AG04450 (cell line): ENCODE measurements around the gene PSTPIP1. TPM values are rescaled to one million over a fixed set of nuclear protein-coding genes. Genes with fewer than 3 reads are reported as not detected.

Experiments
- CTCF ChIA-PET: fragments of 300-600, 350-600 bp; formaldehyde crosslinking; extraction: SDS; loops from one replicate; lab custom pipeline; 2022; ENCODE audit warnings: antibody characterized with exemption, inconsistent platforms; lab: Charles Lee
- POLR2A ChIA-PET: fragments of 350-600 bp; formaldehyde crosslinking; extraction: SDS; loops from one replicate; lab custom pipeline; 2021; ENCODE audit warnings: antibody characterized with exemption, inconsistent platforms; lab: Yijun Ruan, JAX
- DNase-seq: peaks from one replicate; pipeline ENCODE4 v3.0.0-alpha.2; 2011; ENCODE audit warnings: low read depth, low spot score
- H3K27ac ChIP-seq: one replicate; pipeline ENCODE4 v1.5.1; 2012; ENCODE audit warnings: low read depth, low read length, control low read depth
- H3K27me3 ChIP-seq: one replicate; pipeline ENCODE4 v1.6.0; 2012; ENCODE audit warnings: low read length; ENCODE audit not compliant: control insufficient read depth, insufficient read depth
- H3K4me3 ChIP-seq: 2 replicates; pipeline ENCODE4 v1.5.1; 2011; ENCODE audit warnings: mild to moderate bottlenecking, low read depth, low read length, control low read depth
- H3K9me3 ChIP-seq: 2 replicates; pipeline ENCODE4 v1.5.1; 2012; ENCODE audit warnings: low read length; ENCODE audit not compliant: control insufficient read depth, insufficient read depth
- polyA plus RNA-seq: library from polyadenylated mRNA; depleted of rRNA; stranded (reverse); fragments of >200 nt; gene quantifications from 2 replicates; pipeline ENCODE4 v1.2.3, GENCODE V29; 2011
- TF ChIP-seq, protein P1 (sequence below): IDR thresholded peaks from 2 replicates; pipeline ENCODE4 v1.5.1; 2011; ENCODE audit warnings: low read depth, low read length, control low read depth, inconsistent platforms

Gene PSTPIP1
- polyA plus RNA-seq, 1 experiment, result 0.21 TPM

DNA sequence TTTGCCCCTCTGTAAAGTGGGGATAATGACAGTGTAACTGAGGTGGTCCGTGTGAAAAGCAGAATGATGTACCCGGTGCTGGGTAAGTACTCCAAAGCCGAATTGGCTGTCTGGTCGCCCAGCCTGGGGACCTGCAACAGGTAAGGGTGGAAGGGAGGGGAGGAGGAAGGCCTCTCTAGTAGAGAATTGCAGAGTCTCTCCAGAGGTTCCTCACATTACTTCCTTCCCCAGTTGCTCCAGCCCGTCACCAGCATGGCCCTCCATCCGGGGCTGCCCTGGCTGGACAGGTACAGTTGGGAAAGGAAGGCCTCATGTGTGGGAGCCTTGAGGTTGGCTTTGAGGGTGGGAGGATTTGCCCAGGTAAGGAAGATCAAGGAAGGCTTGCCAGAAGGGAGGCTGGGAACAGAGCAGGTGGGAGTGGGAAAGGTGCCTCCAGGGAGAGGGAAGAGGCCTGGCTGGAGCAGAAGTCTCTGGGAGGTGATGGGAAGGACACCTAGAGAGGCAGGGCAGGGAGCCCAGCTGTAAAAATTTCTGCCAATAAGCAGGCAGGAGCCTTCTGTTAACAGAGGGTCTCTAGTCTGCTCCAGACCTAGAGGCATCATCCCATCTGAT, 1.7 kb upstream of the PSTPIP1 start:
- ChIA-PET CTCF (interaction anchor here (0.7 kb wide), 1 partner anchor 12 kb away, joined by 3 read pairs; no protein-coding TSS in a partner anchor), POLR2A (no interaction called here)
- Histone ChIP-seq H3K27ac (no peak overlapping the region), H3K4me3 (no peak overlapping the region), H3K9me3 (no peaks in the 10 kb centered on the region), H3K27me3 (peaks cover 22% of the 10 kb centered on the region)
- DNase-seq, result no peak
- TF ChIP-seq, protein P1, sequence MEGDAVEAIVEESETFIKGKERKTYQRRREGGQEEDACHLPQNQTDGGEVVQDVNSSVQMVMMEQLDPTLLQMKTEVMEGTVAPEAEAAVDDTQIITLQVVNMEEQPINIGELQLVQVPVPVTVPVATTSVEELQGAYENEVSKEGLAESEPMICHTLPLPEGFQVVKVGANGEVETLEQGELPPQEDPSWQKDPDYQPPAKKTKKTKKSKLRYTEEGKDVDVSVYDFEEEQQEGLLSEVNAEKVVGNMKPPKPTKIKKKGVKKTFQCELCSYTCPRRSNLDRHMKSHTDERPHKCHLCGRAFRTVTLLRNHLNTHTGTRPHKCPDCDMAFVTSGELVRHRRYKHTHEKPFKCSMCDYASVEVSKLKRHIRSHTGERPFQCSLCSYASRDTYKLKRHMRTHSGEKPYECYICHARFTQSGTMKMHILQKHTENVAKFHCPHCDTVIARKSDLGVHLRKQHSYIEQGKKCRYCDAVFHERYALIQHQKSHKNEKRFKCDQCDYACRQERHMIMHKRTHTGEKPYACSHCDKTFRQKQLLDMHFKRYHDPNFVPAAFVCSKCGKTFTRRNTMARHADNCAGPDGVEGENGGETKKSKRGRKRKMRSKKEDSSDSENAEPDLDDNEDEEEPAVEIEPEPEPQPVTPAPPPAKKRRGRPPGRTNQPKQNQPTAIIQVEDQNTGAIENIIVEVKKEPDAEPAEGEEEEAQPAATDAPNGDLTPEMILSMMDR, result no peak

DNA sequence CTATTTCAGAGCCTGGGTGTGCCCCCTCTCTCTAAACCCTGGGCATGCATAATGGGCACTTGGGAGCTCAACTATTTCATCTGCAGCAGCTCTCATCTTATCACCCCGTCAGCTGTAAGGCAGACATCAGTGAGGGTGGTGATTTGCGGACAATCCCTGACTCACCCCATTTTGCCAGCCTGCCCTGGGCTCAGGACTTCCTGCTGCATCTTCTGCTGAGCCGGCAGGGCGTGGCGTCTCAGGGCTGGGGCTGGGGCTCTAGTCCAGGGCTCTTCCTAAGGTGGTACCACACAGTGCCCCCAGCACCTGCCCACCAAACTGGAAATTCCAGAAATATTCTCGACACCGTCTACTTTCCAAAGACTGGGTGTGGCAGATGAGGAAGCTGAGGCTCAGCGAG, 925 bp upstream of the PSTPIP1 start:
- Histone ChIP-seq H3K9me3 (no peaks in the 10 kb centered on the region), H3K27me3 (peaks cover 24% of the 10 kb centered on the region), H3K4me3 (no peak overlapping the region), H3K27ac (no peak overlapping the region)
- TF ChIP-seq, protein P1, result no peak
- ChIA-PET CTCF (no interaction called here), POLR2A (no interaction called here)
- DNase-seq, result no peak

DNA sequence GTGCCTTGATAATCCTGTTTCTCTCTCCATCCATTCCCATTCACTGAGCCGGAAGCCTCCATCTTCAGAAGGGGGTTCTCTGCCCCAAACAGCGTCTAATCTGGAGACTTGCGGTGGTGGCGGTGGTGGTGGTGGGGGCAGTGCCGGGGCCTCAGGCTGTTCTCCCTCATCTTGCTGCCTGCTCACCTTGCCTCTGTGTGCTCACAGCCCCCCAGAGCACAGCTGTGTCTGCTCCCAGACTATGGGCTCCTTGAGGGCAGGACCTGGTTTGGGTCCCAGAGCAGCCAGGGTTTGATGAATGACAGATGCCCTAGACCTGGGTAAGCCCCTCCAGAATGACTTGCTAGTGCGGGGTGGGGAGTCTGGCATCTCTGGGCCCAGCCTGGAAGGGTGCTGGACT, 430 bp upstream of the PSTPIP1 start:
- H3K27ac ChIP-seq, result no peak overlapping the region
- POLR2A ChIA-PET, result no interaction called here
- TF ChIP-seq, protein P1, result no peak
- peaks cover 24% of the 10 kb centered on the region for H3K27me3 ChIP-seq
- H3K9me3 ChIP-seq, result no peaks in the 10 kb centered on the region
- CTCF ChIA-PET, result no interaction called here
- H3K4me3 ChIP-seq, result no peak overlapping the region
- no peak for DNase-seq

DNA sequence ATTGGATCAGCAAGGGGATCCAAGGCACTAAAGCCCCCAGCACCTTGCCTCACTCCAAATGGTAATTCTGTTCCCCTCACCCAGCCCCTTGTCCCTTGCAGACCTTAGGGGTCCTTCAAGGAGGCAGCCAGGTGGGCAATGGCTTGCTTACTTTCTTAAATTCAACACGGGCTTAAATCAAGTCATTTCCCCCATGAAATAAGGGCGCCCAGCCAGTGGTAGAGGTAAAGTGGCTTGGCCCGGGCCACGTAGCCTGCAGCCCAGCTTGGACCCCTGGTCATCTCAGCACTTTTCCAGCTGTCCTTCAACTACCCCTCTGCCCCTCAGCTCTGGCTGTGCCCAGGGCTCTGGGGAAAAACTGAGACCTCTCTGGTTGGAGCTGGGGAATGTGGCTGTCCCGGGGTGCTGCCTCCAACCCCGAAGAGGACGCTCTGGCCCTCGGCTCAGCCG, 1.2 kb downstream of the PSTPIP1 start:
- Histone ChIP-seq H3K27ac (no peak overlapping the region), H3K9me3 (no peaks in the 10 kb centered on the region), H3K4me3 (no peak overlapping the region), H3K27me3 (peaks cover 15% of the 10 kb centered on the region)
- DNase-seq, result no peak
- ChIA-PET POLR2A (no interaction called here), CTCF (no interaction called here)
- TF ChIP-seq, protein P1, result no peak

DNA sequence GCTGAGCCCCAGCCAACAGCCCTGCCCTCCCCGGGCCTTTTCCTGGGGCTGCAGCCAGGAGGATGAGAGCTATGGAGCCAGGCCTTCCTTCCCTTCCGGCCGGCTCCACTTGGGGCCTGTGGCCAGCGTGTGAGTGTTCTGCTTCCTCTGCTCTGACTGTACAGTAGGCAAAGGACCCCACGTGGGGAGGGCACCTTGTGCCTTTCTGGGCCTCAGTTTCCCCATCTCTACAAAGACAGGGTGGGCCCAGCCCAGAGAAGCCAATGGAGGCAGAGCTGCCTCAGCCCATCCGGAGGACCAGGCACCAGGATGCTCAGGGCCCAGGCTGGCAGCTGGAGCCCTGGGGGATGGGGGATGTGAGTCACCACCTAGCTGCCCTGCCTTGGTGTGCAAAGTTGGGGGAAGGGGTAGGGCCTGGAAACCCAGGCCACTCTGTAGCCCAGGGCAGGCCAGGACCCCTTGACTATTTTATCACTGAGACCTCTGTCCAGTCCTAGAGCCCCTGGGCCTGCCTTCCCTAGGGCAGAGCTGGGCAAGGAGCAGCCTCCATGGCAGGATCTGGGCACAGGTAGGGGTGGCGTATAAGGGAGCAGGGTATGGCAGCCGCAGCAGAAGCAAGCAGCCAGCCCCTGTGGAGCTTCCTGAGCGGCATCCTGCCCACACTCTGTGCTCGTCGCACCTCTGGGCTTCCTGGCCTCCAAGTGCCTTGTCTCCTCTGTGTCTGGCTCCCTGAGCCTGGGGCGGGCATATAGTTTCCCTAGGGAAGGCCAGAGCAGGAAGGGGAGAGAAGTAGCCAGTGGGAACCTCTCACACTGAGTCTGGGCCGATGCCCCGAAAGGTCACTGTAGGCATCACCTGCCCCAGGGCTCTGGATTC, 1.8 kb downstream of the PSTPIP1 start:
- Histone ChIP-seq H3K4me3 (no peak overlapping the region), H3K27me3 (peaks cover 11% of the 10 kb centered on the region), H3K27ac (no peak overlapping the region), H3K9me3 (no peaks in the 10 kb centered on the region)
- TF ChIP-seq, protein P1, result no peak
- ChIA-PET CTCF (interaction anchor here (0.6 kb wide), 1 partner anchor 545 kb away, joined by 3 read pairs; no protein-coding TSS in a partner anchor), POLR2A (interaction anchor here (0.5 kb wide), 1 partner anchor 28 kb away, joined by 5 read pairs; no protein-coding TSS in a partner anchor)
- DNase-seq, result no peak
